H1 (cell line): ENCODE data around the gene PANX2.

ENCODE experiments used
- CREB1 ChIP-seq: IDR thresholded peaks from 2 replicates; pipeline ENCODE4 v1.6.1; 2012; ENCODE audit warnings: inconsistent platforms
- NRF1 ChIP-seq: IDR thresholded peaks from 2 replicates; pipeline ENCODE4 v1.6.1; 2011; ENCODE audit warnings: mild to moderate bottlenecking, low read depth, low read length, improper control_type of control experiment
- SRF ChIP-seq: IDR thresholded peaks from 2 replicates; pipeline ENCODE4 v1.6.1; 2011; ENCODE audit warnings: mild to moderate bottlenecking, low read depth, low read length, moderate library complexity

GRCh38 chr22:50150161-50151129, 20.1 kb upstream of the PANX2 start:
- TF ChIP-seq CREB1 (no peak), SRF (no peak), NRF1 (no peak)
